ENCODE measurements around the gene PHF14. TPM values are rescaled to one million over a fixed set of nuclear protein-coding genes. Genes with fewer than 3 reads are reported as not detected.

The PHF14 gene
- total RNA-seq, 1 experiment from 2014 or later = 182 TPM

DNA sequence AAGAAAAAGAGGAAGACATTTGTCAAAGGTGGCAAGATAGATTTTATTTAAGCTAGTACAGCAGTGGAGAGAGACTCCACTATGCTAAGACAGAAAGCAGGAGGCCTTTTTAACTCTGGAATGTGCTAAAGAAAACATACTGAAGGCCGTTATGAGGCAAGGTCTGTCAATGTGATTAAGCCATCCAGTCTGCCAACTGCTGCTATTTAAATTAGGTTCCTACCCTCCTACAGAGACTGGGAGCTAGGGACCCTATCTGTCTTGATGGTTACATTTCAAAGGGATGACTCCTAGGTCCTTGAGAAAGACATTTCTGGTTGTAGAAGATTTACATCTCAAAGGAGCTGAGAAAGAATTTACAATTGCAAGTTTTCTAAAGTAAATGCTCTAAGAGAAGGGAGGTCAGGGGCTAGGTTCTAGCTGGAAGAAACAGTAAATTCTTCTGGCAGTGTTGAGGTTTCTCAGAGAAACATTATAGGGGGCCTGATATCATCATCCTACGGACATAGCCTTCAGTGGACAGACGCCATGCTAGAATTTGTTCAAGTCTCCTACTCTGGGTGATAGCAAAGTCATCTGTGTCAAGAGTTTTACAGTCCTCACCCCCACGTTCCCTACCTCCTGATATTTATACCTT is 211.6 kb downstream of the PHF14 start:
- Histone ChIP-seq H3K4me2 (ENCODE audit: low read depth, low read length, poor library complexity, severe bottlenecking) (no peak overlapping the region), H3K9me3 (ENCODE audit: low read length) (no peaks in the 10 kb centered on the region), H3K27ac (ENCODE audit: low read length) (no peak overlapping the region), H3K4me1 (ENCODE audit: low read length) (peaks cover 4% of the 10 kb centered on the region), H3K36me3 (ENCODE audit: insufficient read depth, low read length) (no peaks in the 10 kb centered on the region), H2AFZ (ENCODE audit: low read length) (no peak overlapping the region), H4K20me1 (ENCODE audit: insufficient read depth, low read depth, low read length) (no peaks in the 10 kb centered on the region), H3K27me3 (ENCODE audit: low read length) (no peaks in the 10 kb centered on the region), H3K4me3 (ENCODE audit: low read length) (no peak overlapping the region), H3K79me2 (ENCODE audit: low read length) (no peaks in the 10 kb centered on the region), H3K9ac (ENCODE audit: low read length) (no peak overlapping the region), H3K9me2 (replicated peaks; ENCODE audit: insufficient read depth, low read length) (no peaks in the 10 kb centered on the region)
- DNase-seq = no peak

DNA sequence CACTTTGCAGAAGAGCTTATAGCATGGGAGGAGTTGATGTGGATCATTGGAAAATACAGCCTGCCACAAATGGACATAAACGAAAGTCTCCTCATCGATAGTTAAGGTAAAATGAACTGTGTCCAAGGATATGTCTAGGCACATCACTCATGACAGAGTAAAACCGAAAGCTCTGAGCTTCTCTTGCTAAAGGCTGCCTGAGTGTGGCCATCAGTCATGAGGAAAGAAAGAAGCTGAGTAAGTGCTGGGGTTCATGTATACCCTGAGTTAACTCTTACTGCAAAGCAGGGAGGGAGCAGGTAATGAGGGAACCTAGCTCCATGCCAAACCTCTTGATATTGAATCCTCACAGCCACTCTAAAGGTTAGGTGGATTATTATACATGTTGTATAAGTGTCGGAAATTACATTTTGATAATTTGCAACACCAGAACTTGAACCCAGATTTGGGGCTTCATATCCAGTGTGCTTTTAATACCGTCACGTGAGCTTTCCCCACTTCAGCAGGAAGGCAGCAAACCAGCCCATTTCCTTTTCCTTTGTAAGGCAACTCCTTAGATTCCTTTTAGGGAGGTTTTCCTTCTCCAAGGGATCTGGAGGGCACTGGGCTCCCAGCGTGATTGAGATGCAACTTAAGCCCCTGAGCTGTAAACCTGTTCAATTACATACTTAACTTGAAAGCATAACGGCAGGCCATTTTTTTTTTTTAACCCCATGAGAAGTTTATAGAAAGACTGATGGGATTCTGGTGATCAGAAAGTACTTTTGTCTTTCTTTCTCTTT is 215.0 kb downstream of the PHF14 start:
- no peaks in the 10 kb centered on the region for H3K9me2 ChIP-seq (replicated peaks; ENCODE audit: insufficient read depth, low read length)
- no peak overlapping the region for H3K9ac ChIP-seq (ENCODE audit: low read length)
- no peak overlapping the region for H3K27ac ChIP-seq (ENCODE audit: low read length)
- no peak overlapping the region for H3K4me2 ChIP-seq (ENCODE audit: low read depth, low read length, poor library complexity, severe bottlenecking)
- H3K4me1 ChIP-seq (ENCODE audit: low read length) = no peaks in the 10 kb centered on the region
- H3K4me3 ChIP-seq (ENCODE audit: low read length) = no peak overlapping the region
- H3K27me3 ChIP-seq (ENCODE audit: low read length) = no peaks in the 10 kb centered on the region
- H3K9me3 ChIP-seq (ENCODE audit: low read length) = no peaks in the 10 kb centered on the region
- H4K20me1 ChIP-seq (ENCODE audit: insufficient read depth, low read depth, low read length) = no peaks in the 10 kb centered on the region
- DNase-seq = no peak
- no peak overlapping the region for H2AFZ ChIP-seq (ENCODE audit: low read length)
- H3K36me3 ChIP-seq (ENCODE audit: insufficient read depth, low read length) = no peaks in the 10 kb centered on the region
- no peaks in the 10 kb centered on the region for H3K79me2 ChIP-seq (ENCODE audit: low read length)

DNA sequence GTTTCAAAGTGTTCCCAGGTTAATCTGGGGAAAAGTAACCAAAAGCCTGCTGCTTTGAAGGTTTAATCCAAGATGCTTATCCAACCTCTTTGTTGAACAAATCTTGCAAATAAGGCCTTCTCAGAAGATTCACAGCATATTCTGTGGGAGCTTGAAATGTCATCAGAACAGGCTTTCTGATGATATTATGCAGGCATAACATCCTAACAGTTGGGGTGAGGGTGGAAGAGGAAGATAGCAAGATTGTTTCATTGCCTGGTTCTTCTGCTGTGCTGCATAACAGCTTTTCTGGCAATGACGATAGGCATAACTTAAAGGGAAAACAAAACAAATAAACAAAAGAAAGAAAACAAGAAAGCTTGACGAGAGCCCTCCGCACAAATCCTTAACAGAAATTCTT is 217.4 kb downstream of the PHF14 start:
- H3K4me3 ChIP-seq (ENCODE audit: low read length) = no peak overlapping the region
- no peak overlapping the region for H3K4me2 ChIP-seq (ENCODE audit: low read depth, low read length, poor library complexity, severe bottlenecking)
- H3K9me3 ChIP-seq (ENCODE audit: low read length) = no peaks in the 10 kb centered on the region
- H3K9ac ChIP-seq (ENCODE audit: low read length) = no peak overlapping the region
- H2AFZ ChIP-seq (ENCODE audit: low read length) = no peak overlapping the region
- H3K27ac ChIP-seq (ENCODE audit: low read length) = no peak overlapping the region
- no peaks in the 10 kb centered on the region for H3K27me3 ChIP-seq (ENCODE audit: low read length)
- no peaks in the 10 kb centered on the region for H4K20me1 ChIP-seq (ENCODE audit: insufficient read depth, low read depth, low read length)
- H3K9me2 ChIP-seq (replicated peaks; ENCODE audit: insufficient read depth, low read length) = no peaks in the 10 kb centered on the region
- H3K4me1 ChIP-seq (ENCODE audit: low read length) = peaks cover 12% of the 10 kb centered on the region
- no peak for DNase-seq
- no peaks in the 10 kb centered on the region for H3K79me2 ChIP-seq (ENCODE audit: low read length)
- H3K36me3 ChIP-seq (ENCODE audit: insufficient read depth, low read length) = no peaks in the 10 kb centered on the region

DNA sequence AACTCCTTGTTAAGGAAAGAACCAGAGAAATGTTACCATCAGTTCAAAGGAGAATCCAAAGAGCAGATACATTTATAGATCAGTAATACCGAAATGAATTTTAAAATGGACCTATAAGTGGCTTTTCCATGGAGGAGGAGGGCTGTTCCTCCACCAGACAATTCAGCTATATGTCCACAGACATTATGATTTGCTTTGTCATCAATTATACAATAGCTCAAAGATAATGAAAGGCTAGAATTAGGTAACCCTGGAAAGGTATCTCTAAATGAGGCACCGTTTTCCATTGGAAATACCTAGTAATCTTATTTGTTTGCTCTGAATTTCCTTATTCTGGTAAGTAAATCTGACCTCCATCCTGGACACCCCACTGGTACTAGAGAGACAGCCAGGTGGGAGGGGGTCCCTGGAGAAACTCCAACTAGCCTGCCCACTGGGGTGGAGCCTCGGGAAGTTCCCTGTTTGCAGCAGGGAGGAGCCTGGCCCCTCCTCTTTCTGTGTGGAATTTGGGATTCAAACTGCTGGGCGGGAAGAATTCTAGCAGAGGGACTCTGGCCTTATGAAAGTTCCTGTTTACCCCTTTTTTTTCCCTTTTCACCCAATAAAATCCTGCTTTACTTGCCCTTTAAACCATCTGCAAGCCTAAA is 218.0 kb downstream of the PHF14 start:
- no peak for DNase-seq
- Histone ChIP-seq H3K4me3 (ENCODE audit: low read length) (no peak overlapping the region), H3K27ac (ENCODE audit: low read length) (no peak overlapping the region), H3K27me3 (ENCODE audit: low read length) (no peaks in the 10 kb centered on the region), H3K9me3 (ENCODE audit: low read length) (no peaks in the 10 kb centered on the region), H3K4me2 (ENCODE audit: low read depth, low read length, poor library complexity, severe bottlenecking) (no peak overlapping the region), H3K4me1 (ENCODE audit: low read length) (peaks cover 18% of the 10 kb centered on the region), H3K9me2 (replicated peaks; ENCODE audit: insufficient read depth, low read length) (no peaks in the 10 kb centered on the region), H3K79me2 (ENCODE audit: low read length) (no peaks in the 10 kb centered on the region), H2AFZ (ENCODE audit: low read length) (no peak overlapping the region), H3K9ac (ENCODE audit: low read length) (no peak overlapping the region), H3K36me3 (ENCODE audit: insufficient read depth, low read length) (no peaks in the 10 kb centered on the region), H4K20me1 (ENCODE audit: insufficient read depth, low read depth, low read length) (no peaks in the 10 kb centered on the region)

DNA sequence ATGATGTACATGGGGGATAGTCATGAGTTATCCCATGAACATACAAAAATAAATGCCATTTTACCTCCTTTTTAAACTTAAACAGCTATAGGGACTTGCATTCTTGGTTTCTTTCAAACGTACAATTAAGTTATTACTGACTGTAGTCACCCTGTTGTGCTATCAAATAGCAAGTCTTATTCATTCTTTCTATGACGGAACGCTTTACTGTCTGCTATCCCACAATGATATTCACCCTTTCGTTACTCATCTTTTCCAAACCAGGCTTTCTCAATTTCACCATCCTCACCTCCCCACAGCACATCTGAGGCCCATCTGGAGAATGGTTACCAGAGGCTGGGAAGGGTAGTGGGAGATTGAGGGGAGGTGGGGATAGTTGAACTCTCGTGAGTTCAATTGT is 218.8 kb downstream of the PHF14 start:
- no peak for DNase-seq
- H3K4me2 ChIP-seq (ENCODE audit: low read depth, low read length, poor library complexity, severe bottlenecking) = no peak overlapping the region

DNA sequence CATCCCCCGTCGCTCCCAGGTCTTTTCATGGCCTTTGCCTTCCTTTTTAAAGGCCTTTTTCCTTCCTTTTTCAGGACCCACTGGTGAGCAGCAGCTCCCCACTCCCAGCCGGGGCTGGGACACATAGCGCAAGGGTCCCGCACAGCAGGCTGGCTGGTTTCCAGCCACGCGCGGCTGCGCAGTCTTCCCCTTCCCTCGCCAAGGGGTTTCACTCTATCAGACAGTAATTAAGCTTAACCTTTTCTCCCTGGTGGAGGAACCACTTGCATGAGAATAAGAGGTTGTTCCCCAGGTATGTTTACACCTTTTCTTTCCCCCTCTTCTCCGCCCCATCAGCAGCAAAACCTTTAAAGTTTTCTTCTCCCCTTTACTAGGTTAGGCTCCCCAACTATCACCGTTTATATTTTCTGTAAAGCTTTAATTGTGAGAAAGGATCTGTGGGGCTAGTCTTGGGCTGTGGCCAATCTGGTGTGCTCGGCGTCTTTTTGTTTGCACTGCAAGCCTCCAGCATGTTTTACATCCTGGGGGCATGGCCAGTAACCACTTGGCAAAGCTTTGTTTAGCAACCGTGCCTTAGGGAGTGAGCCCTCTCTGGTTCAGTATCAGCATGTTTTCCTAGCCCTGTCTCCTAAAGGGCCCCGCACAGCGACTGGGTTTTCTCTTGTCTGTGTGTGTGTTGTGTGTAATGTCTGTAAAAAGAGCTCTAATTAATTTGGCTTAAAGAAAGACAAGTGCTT is 219.6 kb downstream of the PHF14 start:
- no peaks in the 10 kb centered on the region for H4K20me1 ChIP-seq (ENCODE audit: insufficient read depth, low read depth, low read length)
- no peak overlapping the region for H3K4me3 ChIP-seq (ENCODE audit: low read length)
- H3K27ac ChIP-seq (ENCODE audit: low read length) = no peak overlapping the region
- H3K4me1 ChIP-seq (ENCODE audit: low read length) = peaks cover 21% of the 10 kb centered on the region
- H2AFZ ChIP-seq (ENCODE audit: low read length) = no peak overlapping the region
- no peaks in the 10 kb centered on the region for H3K9me3 ChIP-seq (ENCODE audit: low read length)
- H3K4me2 ChIP-seq (ENCODE audit: low read depth, low read length, poor library complexity, severe bottlenecking) = no peak overlapping the region
- no peaks in the 10 kb centered on the region for H3K27me3 ChIP-seq (ENCODE audit: low read length)
- H3K36me3 ChIP-seq (ENCODE audit: insufficient read depth, low read length) = no peaks in the 10 kb centered on the region
- H3K79me2 ChIP-seq (ENCODE audit: low read length) = no peaks in the 10 kb centered on the region
- no peak overlapping the region for H3K9ac ChIP-seq (ENCODE audit: low read length)
- DNase-seq = no peak
- H3K9me2 ChIP-seq (replicated peaks; ENCODE audit: insufficient read depth, low read length) = no peaks in the 10 kb centered on the region

More for the DNA sequence above, 218.8 kb downstream of the PHF14 start:
- H3K9me3 ChIP-seq (ENCODE audit: low read length) = no peaks in the 10 kb centered on the region
- H3K27me3 ChIP-seq (ENCODE audit: low read length) = no peaks in the 10 kb centered on the region
- H4K20me1 ChIP-seq (ENCODE audit: insufficient read depth, low read depth, low read length) = no peaks in the 10 kb centered on the region
- H3K79me2 ChIP-seq (ENCODE audit: low read length) = no peaks in the 10 kb centered on the region
- H3K4me1 ChIP-seq (ENCODE audit: low read length) = peaks cover 21% of the 10 kb centered on the region
- no peaks in the 10 kb centered on the region for H3K9me2 ChIP-seq (replicated peaks; ENCODE audit: insufficient read depth, low read length)
- no peak overlapping the region for H2AFZ ChIP-seq (ENCODE audit: low read length)
- H3K4me3 ChIP-seq (ENCODE audit: low read length) = no peak overlapping the region
- no peak overlapping the region for H3K9ac ChIP-seq (ENCODE audit: low read length)
- no peak overlapping the region for H3K27ac ChIP-seq (ENCODE audit: low read length)
- H3K36me3 ChIP-seq (ENCODE audit: insufficient read depth, low read length) = no peaks in the 10 kb centered on the region

DNA sequence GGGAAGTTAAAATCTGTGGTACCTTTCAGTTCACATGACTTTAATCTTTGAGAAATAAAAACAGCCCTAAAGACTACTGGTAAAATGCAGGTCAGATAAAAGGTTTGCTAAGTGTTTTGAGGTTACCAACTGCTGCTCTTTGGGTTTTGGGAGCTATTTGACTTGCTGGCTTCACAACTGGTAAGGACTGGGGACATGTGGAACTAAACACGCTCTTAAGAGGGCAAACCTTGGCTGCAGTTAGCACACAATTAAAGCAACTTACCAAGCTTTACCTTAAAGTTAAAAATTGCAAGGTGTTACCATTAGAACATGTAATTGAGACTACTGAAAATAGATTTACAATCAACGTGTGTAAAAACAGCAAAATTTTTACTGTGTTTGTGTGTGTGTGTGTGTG is 220.2 kb downstream of the PHF14 start:
- Histone ChIP-seq H3K27ac (ENCODE audit: low read length) (no peak overlapping the region), H3K4me2 (ENCODE audit: low read depth, low read length, poor library complexity, severe bottlenecking) (no peak overlapping the region)

DNA sequence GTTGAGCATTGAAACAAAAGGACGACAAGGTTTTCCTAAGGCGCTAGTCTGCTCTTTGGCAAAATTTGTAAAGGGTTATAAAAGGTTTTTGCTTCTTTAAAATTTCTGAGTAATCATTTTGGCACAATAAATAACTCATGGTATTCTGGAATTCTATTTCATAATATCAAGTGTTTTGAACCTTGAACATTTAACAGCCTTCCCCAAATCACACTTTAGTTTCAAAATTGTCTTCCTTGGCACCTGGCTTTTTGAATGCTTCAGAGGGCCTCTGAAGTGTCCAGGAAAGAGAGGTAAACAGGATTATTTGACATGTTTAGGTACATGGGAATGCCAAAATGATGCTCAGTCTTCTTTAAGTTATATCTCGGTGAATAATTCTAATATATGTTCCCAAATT is 220.8 kb downstream of the PHF14 start:
- Histone ChIP-seq H3K9ac (ENCODE audit: low read length) (no peak overlapping the region), H2AFZ (ENCODE audit: low read length) (no peak overlapping the region), H3K27me3 (ENCODE audit: low read length) (no peaks in the 10 kb centered on the region), H3K4me1 (ENCODE audit: low read length) (peaks cover 21% of the 10 kb centered on the region), H3K9me2 (replicated peaks; ENCODE audit: insufficient read depth, low read length) (no peaks in the 10 kb centered on the region), H3K9me3 (ENCODE audit: low read length) (no peaks in the 10 kb centered on the region), H4K20me1 (ENCODE audit: insufficient read depth, low read depth, low read length) (no peaks in the 10 kb centered on the region), H3K36me3 (ENCODE audit: insufficient read depth, low read length) (no peaks in the 10 kb centered on the region), H3K4me3 (ENCODE audit: low read length) (no peak overlapping the region), H3K4me2 (ENCODE audit: low read depth, low read length, poor library complexity, severe bottlenecking) (no peak overlapping the region), H3K27ac (ENCODE audit: low read length) (no peak overlapping the region), H3K79me2 (ENCODE audit: low read length) (no peaks in the 10 kb centered on the region)
- no peak for DNase-seq

More for the DNA sequence above, 220.2 kb downstream of the PHF14 start:
- Histone ChIP-seq H2AFZ (ENCODE audit: low read length) (no peak overlapping the region), H3K4me1 (ENCODE audit: low read length) (peaks cover 21% of the 10 kb centered on the region), H3K9me3 (ENCODE audit: low read length) (no peaks in the 10 kb centered on the region), H3K79me2 (ENCODE audit: low read length) (no peaks in the 10 kb centered on the region), H4K20me1 (ENCODE audit: insufficient read depth, low read depth, low read length) (no peaks in the 10 kb centered on the region), H3K9ac (ENCODE audit: low read length) (no peak overlapping the region), H3K36me3 (ENCODE audit: insufficient read depth, low read length) (no peaks in the 10 kb centered on the region), H3K4me3 (ENCODE audit: low read length) (no peak overlapping the region), H3K9me2 (replicated peaks; ENCODE audit: insufficient read depth, low read length) (no peaks in the 10 kb centered on the region), H3K27me3 (ENCODE audit: low read length) (no peaks in the 10 kb centered on the region)
- no peak for DNase-seq

All from Karpas-422 (cell line).